Muscle of leg (tissue), 16 donors: ENCODE results near the gene SLC19A2. TPM values are rescaled to one million over a fixed set of nuclear protein-coding genes. Genes with fewer than 3 reads are reported as not detected.
A peak's percentile ranks its signal among the peaks of the same experiment; 100 is the strongest.
"Not testable (repeated sequence)": the region's sequence is repeated elsewhere in the genome, so short reads cannot be mapped to it uniquely, and the experiment has no call there.

Experiments
- DNase-seq: peaks from one replicate; pipeline ENCODE4 v3.0.0; 2013
- H3K27ac ChIP-seq: one replicate; pipeline ENCODE4 v1.5.1; 2013; ENCODE audit warnings: mild to moderate bottlenecking, low read length, control low read depth
- H3K27me3 ChIP-seq: one replicate; pipeline ENCODE4 v1.6.1; 2013; ENCODE audit warnings: low read length; ENCODE audit not compliant: control insufficient read depth, insufficient read depth
- H3K36me3 ChIP-seq: one replicate; pipeline ENCODE4 v1.6.1; 2013; ENCODE audit warnings: low read length; ENCODE audit not compliant: control insufficient read depth, insufficient read depth
- H3K4me1 ChIP-seq: one replicate; pipeline ENCODE4 v1.6.1; 2013; ENCODE audit warnings: low read length; ENCODE audit not compliant: control insufficient read depth, insufficient read depth
- H3K4me3 ChIP-seq: one replicate; pipeline ENCODE4 v1.5.1; 2013; ENCODE audit warnings: low read length, control low read depth
- H3K9me3 ChIP-seq: replicated peaks from 2 replicates; pipeline ENCODE4 v1.6.1; 2013; ENCODE audit warnings: low read depth, low read length; ENCODE audit not compliant: control insufficient read depth
- WGBS: methylation state at CpG from one replicate; pipeline ENCODE4 v1.1.5; 2013; ENCODE audit warnings: missing lambda C conversion rate; ENCODE audit not compliant: insufficient coverage; 5-methylcytosine and 5-hydroxymethylcytosine counted together
- long read RNA-seq, 11 donors: transcript quantifications; one replicate each; lab custom pipeline, GENCODE V29; 2026
- polyA plus RNA-seq, 8 donors: library from polyadenylated mRNA; unstranded; fragments of 120-200 nt; gene quantifications; one replicate each; pipeline versions ENCODE4 v1.2.1 to v1.2.3, GENCODE V29; 2013; ENCODE audit warnings: inconsistent platforms in 1 of 8, low replicate concordance in 1 of 8; ENCODE audit not compliant: insufficient read length in 8 of 8, insufficient read depth in 1 of 8
- total RNA-seq: library from RNA; stranded (reverse); fragments of 120-200 nt; gene quantifications from one replicate; pipeline ENCODE4 v1.2.4, GENCODE V29; 2013

Gene SLC19A2
- total RNA-seq (7.0 TPM), polyA plus RNA-seq (1 to 10 TPM; 4.9 to 7.6 (median 6.8) TPM)
- long read RNA-seq, donor 1: 0 reads
- long read RNA-seq, donor 2: 0 reads
- long read RNA-seq, donor 3, partial matches to known transcripts: 0 of 2 reads
- long read RNA-seq, donor 3, other reads (novel, unspliced or antisense): 0 of 2 reads
- long read RNA-seq, donor 4, partial matches to known transcripts: 0 of 1 reads
- long read RNA-seq, donor 4, other reads (novel, unspliced or antisense): 0 of 1 reads
- long read RNA-seq, donor 5, partial matches to known transcripts: 5 of 11 reads
- long read RNA-seq, donor 5, other reads (novel, unspliced or antisense): 0 of 11 reads
- long read RNA-seq, donor 6, partial matches to known transcripts: 0 of 3 reads
- long read RNA-seq, donor 6, other reads (novel, unspliced or antisense): 0 of 3 reads
- long read RNA-seq, donor 7: 0 reads
- long read RNA-seq, donor 8, partial matches to known transcripts: 0 of 3 reads
- long read RNA-seq, donor 8, other reads (novel, unspliced or antisense): 0 of 3 reads
- long read RNA-seq, donor 9: 0 reads
- long read RNA-seq, donor 10, partial matches to known transcripts: 0 of 3 reads
- long read RNA-seq, donor 10, other reads (novel, unspliced or antisense): 0 of 3 reads
- long read RNA-seq, donor 11, partial matches to known transcripts: 0 of 1 reads
- long read RNA-seq, donor 11, other reads (novel, unspliced or antisense): 0 of 1 reads

DNA sequence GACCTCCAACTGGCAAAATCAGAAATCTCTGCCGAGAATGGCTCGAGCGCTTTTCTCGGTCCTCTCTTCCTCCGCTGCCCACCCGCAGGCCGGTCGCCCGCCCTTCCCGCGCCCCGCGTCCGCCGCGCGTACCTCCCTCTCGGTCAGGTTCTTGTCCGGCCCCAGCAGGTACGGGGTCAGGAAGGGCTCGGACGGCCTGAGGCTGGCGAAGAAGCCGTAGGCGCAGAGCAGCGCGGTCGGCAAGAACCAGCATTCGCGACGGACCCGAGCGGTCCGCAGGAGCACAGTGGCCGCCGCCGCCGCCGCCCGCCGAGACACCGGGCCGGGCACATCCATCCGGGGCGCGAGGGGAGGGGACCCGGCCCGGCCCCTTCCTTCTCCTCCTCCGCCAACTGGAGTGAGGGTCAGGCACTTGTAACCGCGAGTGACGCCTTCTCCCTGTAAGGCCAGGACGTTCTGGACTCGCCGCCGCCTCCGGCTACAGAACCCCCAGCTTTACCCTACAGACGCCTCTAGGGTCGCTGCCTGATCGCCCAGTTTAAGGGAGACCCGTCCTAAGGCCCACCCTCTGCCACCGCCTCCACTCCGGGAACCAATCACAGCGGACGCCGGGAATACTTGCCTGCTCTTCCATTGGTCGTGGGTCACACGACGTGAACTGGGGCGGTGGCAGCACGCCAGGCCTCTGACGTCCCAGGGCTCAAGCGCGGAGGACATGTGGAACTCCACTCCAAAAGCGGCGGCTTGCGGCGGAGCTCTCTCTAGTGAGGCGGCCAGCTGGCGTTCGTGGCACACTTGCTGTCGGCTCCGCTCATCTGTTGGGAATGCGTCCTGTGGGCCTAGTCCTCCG, at the start of gene SLC19A2:
Gene SLC19A2 (minus strand): TSS at position 514 of the 850 bp plus-strand sequence. CDS start 178 bp downstream, at position 336.
- Histone ChIP-seq H3K4me1 (peaks cover 20% of the 10 kb centered on the region), H3K4me3 (peak within 1 kb of the TSS; percentile 78), H3K27ac (peak within 1 kb of the TSS; percentile 97), H3K36me3 (no peaks in the 10 kb centered on the region), H3K9me3 (no peaks in the 10 kb centered on the region), H3K27me3 (no peaks in the 10 kb centered on the region)
- under 1% methylated on average over 83 of the region's 85 CpGs for WGBS
- peak; percentile 100 for DNase-seq

DNA sequence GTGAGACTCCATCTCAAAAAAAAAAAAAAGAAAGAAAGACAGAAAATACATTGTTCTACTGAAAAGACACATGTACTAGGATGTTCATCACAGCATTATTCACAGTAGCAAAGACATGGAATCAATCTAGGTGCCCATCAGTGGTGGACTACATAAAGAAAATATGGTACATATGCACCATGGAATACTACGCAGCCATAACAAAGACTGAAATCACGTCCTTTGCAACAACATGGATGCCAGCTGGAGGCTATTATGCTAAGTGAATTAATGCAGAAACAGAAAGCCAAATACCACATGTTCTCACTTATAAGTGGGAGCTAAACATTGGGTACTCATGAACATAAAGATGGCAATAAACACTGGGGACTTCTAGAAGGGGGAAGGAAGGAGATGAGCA, 48.9 kb upstream of the SLC19A2 start:
- Histone ChIP-seq H3K4me3 (no peak overlapping the region), H3K4me1 (no peaks in the 10 kb centered on the region), H3K27ac (no peak overlapping the region), H3K27me3 (no peaks in the 10 kb centered on the region), H3K36me3 (no peaks in the 10 kb centered on the region), H3K9me3 (no peaks in the 10 kb centered on the region)
- DNase-seq: no peak
- no CpG with 5 or more reads among the region's 2 CpGs for WGBS

GRCh38 chr1:169533528-169534190, 47.9 kb upstream of the SLC19A2 start:
- 92% methylated on average over 2 of the region's 9 CpGs for WGBS
- H3K4me3 ChIP-seq, H3K27me3 ChIP-seq, H3K4me1 ChIP-seq, H3K9me3 ChIP-seq, H3K36me3 ChIP-seq, H3K27ac ChIP-seq, DNase-seq: not testable (repeated sequence)

GRCh38 chr1:169530448-169530847, 44.7 kb upstream of the SLC19A2 start:
- DNase-seq: no peak
- Histone ChIP-seq H3K4me1 (no peaks in the 10 kb centered on the region), H3K9me3 (no peaks in the 10 kb centered on the region), H3K27me3 (no peaks in the 10 kb centered on the region), H3K4me3 (no peak overlapping the region), H3K36me3 (no peaks in the 10 kb centered on the region), H3K27ac (no peak overlapping the region)
- WGBS: 94% methylated on average over 2 of the region's 3 CpGs

DNA sequence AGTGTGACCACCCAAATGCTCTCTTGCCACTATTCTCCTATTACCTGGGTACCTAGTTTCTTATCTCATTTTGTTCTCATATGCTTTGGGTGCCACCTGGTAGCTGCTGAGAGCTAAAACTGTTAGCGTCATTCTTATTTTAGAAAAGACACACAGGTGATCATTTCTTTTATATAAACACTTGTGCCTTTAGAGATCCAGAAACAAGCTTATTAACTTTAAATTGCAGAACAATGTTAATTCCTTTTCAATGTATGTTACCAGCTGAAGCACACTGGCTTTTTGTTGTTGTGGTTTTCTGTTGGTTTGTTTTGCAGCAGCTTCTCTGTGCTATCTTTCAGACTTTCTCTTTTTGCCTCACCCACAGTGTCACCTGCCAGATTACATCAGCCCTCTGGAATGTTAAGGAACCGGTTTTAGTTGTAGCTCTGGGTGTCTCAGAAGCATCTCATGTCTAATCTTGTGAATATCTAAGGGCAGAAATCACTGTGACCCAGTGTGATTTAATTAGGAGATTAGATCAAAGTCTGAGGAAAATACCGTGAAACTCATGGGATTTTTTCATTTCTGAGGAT, 43.4 kb upstream of the SLC19A2 start:
- WGBS: no CpG with 5 or more reads among the region's 3 CpGs
- H3K36me3 ChIP-seq: no peaks in the 10 kb centered on the region
- H3K4me3 ChIP-seq: no peak overlapping the region
- no peak overlapping the region for H3K27ac ChIP-seq
- H3K27me3 ChIP-seq: no peaks in the 10 kb centered on the region
- no peaks in the 10 kb centered on the region for H3K9me3 ChIP-seq
- H3K4me1 ChIP-seq: no peaks in the 10 kb centered on the region
- peak; percentile 24 for DNase-seq

DNA sequence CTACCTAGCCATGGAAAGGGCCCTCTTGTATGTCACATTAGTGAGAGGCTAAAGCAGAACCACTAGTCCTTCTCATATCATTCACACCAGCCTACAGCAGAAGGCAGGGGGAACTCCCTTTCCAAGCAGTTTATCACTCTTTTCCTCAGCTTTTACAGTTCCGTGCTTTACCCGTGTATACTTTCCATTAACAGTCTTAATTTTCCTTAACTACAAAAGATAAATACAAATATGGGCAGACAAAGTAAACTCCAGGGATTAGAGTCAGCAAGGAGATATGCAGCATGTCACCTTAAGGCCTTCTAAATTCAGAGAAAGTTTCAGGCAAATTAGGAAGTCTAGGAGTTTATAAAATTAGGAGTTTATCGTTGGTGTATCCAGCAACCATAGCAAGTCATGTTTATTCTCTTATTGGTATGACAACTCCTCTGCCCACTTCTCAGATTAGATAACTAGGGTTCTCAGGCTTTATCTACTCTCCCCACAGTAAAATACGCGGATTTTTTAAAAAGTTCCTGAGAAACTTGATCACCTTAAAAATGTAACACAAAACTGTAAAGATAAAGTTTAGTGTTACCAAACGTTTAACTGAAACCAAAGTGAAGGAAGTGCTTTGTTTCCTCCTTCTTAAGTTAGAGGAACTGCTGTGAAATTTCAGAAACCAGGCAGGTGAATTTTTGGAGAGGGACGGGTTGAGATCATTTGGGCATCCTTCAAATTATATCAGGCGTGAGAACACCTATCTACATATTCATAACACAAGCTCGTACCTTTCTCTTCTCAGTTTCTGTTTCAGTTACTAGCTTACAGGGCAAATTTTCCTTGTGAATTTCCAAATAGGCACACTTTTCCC, 42.7 kb upstream of the SLC19A2 start:
- WGBS: 67% methylated on average over 1 of the region's 9 CpGs
- DNase-seq: no peak
- no peaks in the 10 kb centered on the region for H3K4me1 ChIP-seq
- no peaks in the 10 kb centered on the region for H3K36me3 ChIP-seq
- no peaks in the 10 kb centered on the region for H3K9me3 ChIP-seq
- no peak overlapping the region for H3K27ac ChIP-seq
- no peaks in the 10 kb centered on the region for H3K27me3 ChIP-seq
- no peak overlapping the region for H3K4me3 ChIP-seq

GRCh38 chr1:169527451-169528214, 41.9 kb upstream of the SLC19A2 start:
- WGBS: no CpG with 5 or more reads among the region's 5 CpGs
- Histone ChIP-seq H3K9me3 (no peaks in the 10 kb centered on the region), H3K36me3 (no peaks in the 10 kb centered on the region), H3K27ac (no peak overlapping the region), H3K4me1 (no peaks in the 10 kb centered on the region), H3K4me3 (no peak overlapping the region), H3K27me3 (no peaks in the 10 kb centered on the region)
- DNase-seq: no peak

DNA sequence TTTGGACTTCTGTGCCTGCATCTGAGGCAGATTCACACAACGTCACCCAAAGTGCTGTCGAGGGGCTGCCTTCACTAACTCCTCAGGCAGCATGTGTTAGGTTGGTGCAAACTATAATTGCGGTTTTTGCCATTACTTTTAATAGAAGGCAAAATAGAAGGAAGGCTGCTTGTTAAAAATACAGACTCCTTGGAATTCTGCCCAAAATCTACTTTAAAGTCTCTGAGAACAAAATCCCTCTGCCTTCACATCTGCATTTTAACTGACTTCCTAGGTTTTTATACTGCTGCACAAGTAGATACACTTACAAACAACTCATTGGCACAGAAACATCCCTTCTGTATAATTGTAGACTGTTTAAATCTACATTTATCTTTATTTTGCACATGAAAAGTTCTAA, 41.3 kb upstream of the SLC19A2 start:
- Histone ChIP-seq H3K4me1 (no peaks in the 10 kb centered on the region), H3K4me3 (no peak overlapping the region), H3K27me3 (no peaks in the 10 kb centered on the region), H3K36me3 (no peaks in the 10 kb centered on the region), H3K27ac (no peak overlapping the region), H3K9me3 (no peaks in the 10 kb centered on the region)
- WGBS: no CpG with 5 or more reads among the region's 3 CpGs
- peak; percentile 12 for DNase-seq
